Esophagus muscularis mucosa (tissue), 4 donors: ENCODE data around the gene PLXNC1. TPM values are rescaled to one million over a fixed set of nuclear protein-coding genes. Genes with fewer than 3 reads are reported as not detected.

Experiments used
- DNase-seq: peaks from one replicate; pipeline ENCODE4 v3.0.0-alpha.2; 2017; ENCODE audit errors: extremely low spot score
- H3K27ac ChIP-seq, 4 donors: fragments of 200-600 bp; sonication (generic); replicated peaks in 1 of 4; 1 replicate in 3 of 4; 2 replicates in 1 of 4; pipeline ENCODE4 v1.5.1; 2016 to 2019; ENCODE audit warnings: mild to moderate bottlenecking in 1 of 4
- H3K27me3 ChIP-seq, 4 donors: fragments of 200-600 bp; sonication (generic); one replicate each; pipeline versions ENCODE4 v1.5.1 to v1.6.0; 2016 to 2019
- H3K36me3 ChIP-seq, 4 donors: fragments of 200-600 bp; sonication (generic); one replicate each; pipeline ENCODE4 v1.5.1; 2016 to 2019
- H3K4me1 ChIP-seq, 4 donors: fragments of 200-600 bp; sonication (generic); one replicate each; pipeline ENCODE4 v1.5.1; 2016 to 2019
- H3K4me3 ChIP-seq, 4 donors: fragments of 200-600 bp; sonication (generic); 1 replicate in 2 of 4; 2 replicates in 2 of 4; pipeline ENCODE4 v1.5.1; 2016 to 2019; ENCODE audit warnings: mild to moderate bottlenecking in 4 of 4, moderate library complexity in 1 of 4
- H3K9me3 ChIP-seq, 4 donors: fragments of 200-600 bp; sonication (generic); 1 replicate in 3 of 4; 2 replicates in 1 of 4; pipeline ENCODE4 v1.5.1; 2016 to 2019
- EP300 ChIP-seq: sonication (generic); formaldehyde crosslinking; IDR thresholded peaks from one replicate; pipeline ENCODE4 v1.6.1; 2017; ENCODE audit warnings: antibody characterized with exemption
- POLR2A ChIP-seq: fragments of 450-650 bp; IDR thresholded peaks from one replicate; pipeline ENCODE4 v1.6.1; 2017; ENCODE audit warnings: antibody characterized with exemption, moderate library complexity, mild to moderate bottlenecking, low read depth
- POLR2AphosphoS5 ChIP-seq, 2 donors: sonication (generic); formaldehyde crosslinking; IDR thresholded peaks; one replicate each; pipeline ENCODE4 v1.6.1; 2017; ENCODE audit warnings: antibody characterized with exemption in 2 of 2
- WGBS: methylation state at CpG from one replicate; pipeline ENCODE4 v1.1.5; 2018; 5-methylcytosine and 5-hydroxymethylcytosine counted together
- intact Hi-C: fragments of 100-400 bp; cut with DNase I; formaldehyde crosslinking; loops from one replicate; pipeline ENCODE4 v1.15.1; 2023
- total RNA-seq, 4 donors: library from RNA; depleted of rRNA; stranded (reverse); fragments of >200 nt; gene quantifications; one replicate each; pipeline versions ENCODE4 v1.1.0 to v1.2.1, GENCODE V29; 2016
- TF ChIP-seq, protein P1 (sequence below), 3 experiments: fragments of 200-600 bp in 2 of 3; fragments of 450-650 bp in 1 of 3; sonication (generic) in 2 of 3; IDR thresholded peaks; one replicate each; pipeline ENCODE4 v1.5.1; 2017 to 2019; ENCODE audit warnings: antibody characterized with exemption in 3 of 3, mild to moderate bottlenecking in 2 of 3, moderate library complexity in 1 of 3

Gene PLXNC1
- total RNA-seq, 4 donors from 2014 or later = 4.0 to 12.3 (median 7.4) TPM

DNA sequence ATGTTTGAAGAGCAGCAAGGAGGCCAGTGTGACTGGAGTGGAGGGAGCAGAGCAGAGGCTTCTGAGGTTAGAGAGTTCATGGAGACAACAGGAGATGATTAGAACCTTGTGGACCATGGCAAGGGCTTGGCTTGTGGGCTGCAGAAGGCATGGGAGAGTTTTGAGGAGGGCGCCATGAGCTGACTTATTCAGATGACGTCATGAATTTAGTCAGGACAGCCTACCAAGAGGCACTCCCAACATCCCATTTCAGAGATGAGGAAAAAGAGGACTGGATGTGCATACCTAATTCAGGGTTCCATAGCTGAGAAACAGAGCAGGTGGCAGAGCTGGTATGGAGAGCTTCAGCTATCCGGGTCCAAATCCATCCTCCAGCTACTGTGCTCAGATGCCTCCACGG is 101.8 kb downstream of the PLXNC1 start:
- intact Hi-C loops = no loop called here
- WGBS = 97% methylated on average over 4 of the region's 4 CpGs
- H3K36me3 ChIP-seq = no peaks in the 10 kb centered on the region
- H3K27ac ChIP-seq = no peak overlapping the region
- H3K9me3 ChIP-seq = no peaks in the 10 kb centered on the region
- H3K4me3 ChIP-seq = no peak overlapping the region
- no peaks in the 10 kb centered on the region for H3K27me3 ChIP-seq
- DNase-seq = no peak
- TF ChIP-seq POLR2AphosphoS5 (IDR thresholded peaks at IDR 0.05) = no peak
- TF ChIP-seq POLR2A = no peak
- no peak for TF ChIP-seq EP300
- TF ChIP-seq, protein P1, sequence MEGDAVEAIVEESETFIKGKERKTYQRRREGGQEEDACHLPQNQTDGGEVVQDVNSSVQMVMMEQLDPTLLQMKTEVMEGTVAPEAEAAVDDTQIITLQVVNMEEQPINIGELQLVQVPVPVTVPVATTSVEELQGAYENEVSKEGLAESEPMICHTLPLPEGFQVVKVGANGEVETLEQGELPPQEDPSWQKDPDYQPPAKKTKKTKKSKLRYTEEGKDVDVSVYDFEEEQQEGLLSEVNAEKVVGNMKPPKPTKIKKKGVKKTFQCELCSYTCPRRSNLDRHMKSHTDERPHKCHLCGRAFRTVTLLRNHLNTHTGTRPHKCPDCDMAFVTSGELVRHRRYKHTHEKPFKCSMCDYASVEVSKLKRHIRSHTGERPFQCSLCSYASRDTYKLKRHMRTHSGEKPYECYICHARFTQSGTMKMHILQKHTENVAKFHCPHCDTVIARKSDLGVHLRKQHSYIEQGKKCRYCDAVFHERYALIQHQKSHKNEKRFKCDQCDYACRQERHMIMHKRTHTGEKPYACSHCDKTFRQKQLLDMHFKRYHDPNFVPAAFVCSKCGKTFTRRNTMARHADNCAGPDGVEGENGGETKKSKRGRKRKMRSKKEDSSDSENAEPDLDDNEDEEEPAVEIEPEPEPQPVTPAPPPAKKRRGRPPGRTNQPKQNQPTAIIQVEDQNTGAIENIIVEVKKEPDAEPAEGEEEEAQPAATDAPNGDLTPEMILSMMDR (IDR thresholded peaks at IDR 0.05) = no peak
- H3K4me1 ChIP-seq = peaks cover 0 to 4% (median under 1%) of the 10 kb centered on the region in 4 donors

DNA sequence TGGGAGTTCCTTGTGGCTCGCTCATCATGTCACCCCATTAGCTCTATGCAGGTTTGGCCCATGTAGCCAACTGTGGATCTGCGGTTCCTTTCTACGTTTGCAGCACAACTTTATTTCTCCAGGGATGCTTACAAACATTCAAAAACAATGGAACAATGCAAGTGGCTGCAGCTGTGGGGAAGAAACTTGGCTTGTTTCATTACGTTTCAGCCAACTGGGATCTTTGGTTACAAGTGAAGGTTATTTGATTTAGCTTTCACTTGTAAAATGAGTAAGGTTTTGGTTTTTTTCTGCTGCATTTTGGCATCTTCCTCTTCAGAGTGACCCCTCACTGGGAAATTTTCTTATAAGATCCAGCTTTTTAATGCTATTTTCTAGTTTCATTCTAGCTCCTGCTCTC is 105.9 kb downstream of the PLXNC1 start:
- Histone ChIP-seq H3K27me3 (no peaks in the 10 kb centered on the region), H3K27ac (no peak overlapping the region), H3K36me3 (no peaks in the 10 kb centered on the region), H3K9me3 (no peaks in the 10 kb centered on the region), H3K4me3 (no peak overlapping the region), H3K4me1 (peaks cover 0 to 4% (median 2%) of the 10 kb centered on the region in 4 donors)
- intact Hi-C loops = no loop called here
- DNase-seq = no peak
- 60% methylated on average over 4 of the region's 4 CpGs for WGBS
- no peak for TF ChIP-seq EP300
- TF ChIP-seq, protein P1 (IDR thresholded peaks at IDR 0.05) = no peak
- no peak for TF ChIP-seq POLR2A
- TF ChIP-seq POLR2AphosphoS5 (IDR thresholded peaks at IDR 0.05) = no peak

DNA sequence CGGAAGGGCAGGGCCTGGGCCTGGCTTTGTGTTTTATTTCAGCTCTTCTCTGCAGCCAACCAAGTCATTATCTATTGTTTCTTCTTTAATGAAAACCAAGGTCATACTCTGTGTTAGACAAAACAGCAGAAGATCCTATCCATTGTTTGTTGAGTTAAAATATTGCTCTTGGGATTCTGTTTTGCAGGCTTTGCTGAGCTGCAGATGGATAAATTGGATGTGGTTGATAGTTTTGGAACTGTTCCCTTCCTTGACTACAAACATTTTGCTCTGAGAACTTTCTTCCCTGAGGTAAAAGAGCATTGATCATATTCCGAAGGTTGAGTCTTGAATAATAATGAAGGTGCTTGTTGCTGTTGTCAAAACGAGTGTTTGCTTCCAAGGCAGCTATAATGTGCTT is 106.6 kb downstream of the PLXNC1 start:
- TF ChIP-seq POLR2A (no peak), EP300 (no peak), POLR2AphosphoS5 (IDR thresholded peaks at IDR 0.05) (no peak)
- TF ChIP-seq, protein P1 (IDR thresholded peaks at IDR 0.05) = no peak
- no peaks in the 10 kb centered on the region for H3K27me3 ChIP-seq
- no peak overlapping the region for H3K4me3 ChIP-seq
- DNase-seq = no peak
- intact Hi-C loops = no loop called here
- WGBS = 87% methylated on average over 3 of the region's 3 CpGs
- H3K4me1 ChIP-seq = peaks cover 0 to 4% (median 2%) of the 10 kb centered on the region in 4 donors
- no peaks in the 10 kb centered on the region for H3K9me3 ChIP-seq
- H3K36me3 ChIP-seq = no peaks in the 10 kb centered on the region
- H3K27ac ChIP-seq = no peak overlapping the region

DNA sequence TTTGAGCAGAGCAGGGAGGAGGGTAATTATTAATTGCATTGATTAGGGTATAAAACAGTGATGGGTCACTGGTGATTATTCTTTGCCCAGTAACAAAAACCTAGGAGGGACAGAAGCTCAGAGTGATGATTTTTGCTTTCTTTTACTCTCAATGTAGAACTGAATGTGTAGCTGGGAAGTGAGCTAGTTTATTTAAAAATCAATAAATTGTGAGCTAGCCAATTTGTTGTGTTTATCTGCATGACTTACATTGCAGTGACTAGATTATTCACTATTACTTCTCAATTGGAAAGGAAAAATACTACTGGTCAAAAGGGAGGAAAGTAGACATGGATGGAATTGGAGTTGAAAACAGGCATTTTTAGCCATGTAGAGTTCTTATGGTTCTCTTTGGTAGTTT is 107.1 kb downstream of the PLXNC1 start:
- no peaks in the 10 kb centered on the region for H3K27me3 ChIP-seq
- H3K4me1 ChIP-seq = peaks cover 1 to 6% (median 3%) of the 10 kb centered on the region in 4 donors
- intact Hi-C loops = no loop called here
- no peak for DNase-seq
- TF ChIP-seq EP300 (no peak), POLR2A (no peak), POLR2AphosphoS5 (IDR thresholded peaks at IDR 0.05) (no peak)
- TF ChIP-seq, protein P1 (IDR thresholded peaks at IDR 0.05) = no peak
- no peak overlapping the region for H3K27ac ChIP-seq
- no peaks in the 10 kb centered on the region for H3K36me3 ChIP-seq
- H3K9me3 ChIP-seq = no peaks in the 10 kb centered on the region
- H3K4me3 ChIP-seq = no peak overlapping the region

DNA sequence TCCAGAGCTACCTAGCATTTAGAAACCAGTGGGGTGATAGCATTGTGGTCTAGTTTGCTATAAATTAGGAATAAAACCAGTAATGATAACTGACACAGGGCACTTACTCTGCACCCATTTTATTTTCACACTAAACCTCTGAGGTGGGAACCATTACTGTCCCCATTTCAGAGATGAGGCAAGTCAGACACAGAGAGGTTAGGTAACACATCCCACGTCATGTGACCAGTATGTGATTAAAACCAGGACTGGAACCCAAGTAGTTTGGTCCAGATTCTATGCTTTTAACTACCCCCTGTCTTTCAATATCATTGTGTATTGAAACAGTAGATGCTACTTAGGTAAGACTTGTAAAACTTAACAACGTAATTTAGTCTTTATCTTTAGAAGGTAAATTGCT is 110.2 kb downstream of the PLXNC1 start:
- intact Hi-C loops = no loop called here
- H3K27me3 ChIP-seq = no peaks in the 10 kb centered on the region
- H3K9me3 ChIP-seq = no peaks in the 10 kb centered on the region
- 89% methylated on average over 2 of the region's 2 CpGs for WGBS
- no peak for DNase-seq
- peaks cover 27 to 34% (median 30%) of the 10 kb centered on the region in 4 donors for H3K4me1 ChIP-seq
- TF ChIP-seq, protein P1 (IDR thresholded peaks at IDR 0.05) = no peak
- no peak for TF ChIP-seq POLR2AphosphoS5 (IDR thresholded peaks at IDR 0.05)
- TF ChIP-seq EP300 = no peak
- TF ChIP-seq POLR2A = no peak
- H3K36me3 ChIP-seq = no peaks in the 10 kb centered on the region
- H3K27ac ChIP-seq = no peak overlapping the region
- H3K4me3 ChIP-seq = no peak overlapping the region
